HG03097 (cell line): Measurements from ENCODE around the gene AKT1.
A peak's percentile ranks its signal among the peaks of the same experiment; 100 is the strongest.
"Not testable (repeated sequence)": the region's sequence is repeated elsewhere in the genome, so short reads cannot be mapped to it uniquely, and the experiment has no call there.

Experiments used
- ATAC-seq: cut with Tn5 transposase; IDR thresholded peaks from one replicate; pipeline ENCODE4 v1.9.1; 2021; ENCODE audit not compliant: unreplicated experiment, low FRiP score

The AKT1 gene

GRCh38 chr14:104819361-104819781, 23.8 kb upstream of the AKT1 start:
- no peak for ATAC-seq

DNA sequence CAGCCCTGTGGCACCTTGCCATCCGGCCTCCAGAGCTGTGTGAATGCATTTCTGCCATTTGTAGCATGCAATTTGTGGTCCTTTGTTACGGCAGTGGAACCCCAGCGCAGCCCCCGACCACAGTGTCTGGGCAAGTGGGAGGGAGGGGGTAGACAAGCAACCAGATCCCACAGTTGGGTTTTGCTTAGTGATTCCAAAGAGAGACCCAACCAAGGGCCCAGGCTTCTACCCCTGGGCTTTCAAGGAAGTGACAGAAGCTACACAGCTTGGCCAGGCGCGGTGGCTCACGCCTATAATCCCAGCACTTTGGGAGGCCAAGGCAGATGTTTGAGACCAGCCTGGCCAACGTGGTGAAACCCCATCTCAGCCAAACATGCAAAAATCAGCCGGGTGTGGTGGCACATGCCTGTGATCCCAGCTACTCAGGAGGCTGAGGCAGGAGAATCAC, 23.2 kb upstream of the AKT1 start:
- ATAC-seq: no peak

DNA sequence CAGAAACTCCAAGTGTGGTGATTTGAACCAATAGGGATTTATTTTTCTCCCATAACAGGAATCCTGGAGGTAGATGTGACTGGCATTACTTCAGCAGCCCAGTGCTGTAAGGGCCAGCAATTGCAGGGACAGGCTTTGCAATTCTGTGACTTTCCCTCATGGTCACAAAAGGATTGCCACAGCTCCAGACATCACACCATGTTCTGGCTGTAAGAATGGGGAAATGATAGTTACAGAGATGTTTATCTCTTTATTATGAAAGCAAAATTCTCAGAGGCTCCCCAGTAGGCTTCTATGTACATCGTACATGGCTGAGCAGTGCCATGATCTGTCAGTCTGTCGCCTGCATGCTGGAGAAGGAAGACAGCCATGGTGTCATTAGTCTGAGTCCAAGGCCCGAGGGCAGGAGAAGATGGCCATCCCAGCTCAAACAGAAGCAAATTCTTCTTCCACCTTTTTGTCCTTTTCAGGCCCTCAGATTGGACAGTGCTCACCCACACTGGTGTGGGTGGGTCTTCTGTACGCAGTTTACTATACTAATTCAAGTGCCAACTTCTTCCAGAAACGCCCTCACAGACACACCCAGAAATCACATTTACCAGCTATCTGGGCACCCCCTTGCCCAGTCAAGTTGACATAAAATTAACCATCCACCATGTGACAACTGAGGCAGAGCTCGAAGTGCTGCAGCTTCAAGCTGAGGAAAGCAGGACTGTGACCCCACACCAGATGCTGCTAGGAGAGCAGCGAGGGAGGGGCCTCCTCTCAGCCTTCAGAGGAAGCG, 22.6 kb upstream of the AKT1 start:
- ATAC-seq: no peak

- peak; percentile 6 for ATAC-seq
Measured at GRCh38 chr14:104816616-104816884, 21.0 kb upstream of the AKT1 start.

DNA sequence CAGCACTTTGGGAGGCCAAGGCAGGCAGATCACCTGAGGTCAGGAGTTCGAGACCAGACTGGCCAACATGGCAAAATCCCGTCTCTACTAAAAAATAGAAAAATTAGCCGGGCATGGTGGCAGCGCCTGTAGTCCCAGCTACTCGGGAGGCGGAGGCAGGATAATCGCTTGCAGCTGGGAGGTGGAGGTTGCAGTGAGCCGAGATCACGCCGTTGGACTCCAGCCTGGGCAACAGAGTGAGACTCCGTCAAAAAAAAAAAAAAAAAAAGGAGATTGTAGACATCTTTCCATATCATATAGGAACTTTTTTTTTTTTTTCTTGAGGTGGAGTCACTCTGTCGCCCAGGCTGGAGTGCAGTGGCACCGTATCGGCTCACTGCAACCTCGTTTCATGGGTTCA, 19.2 kb upstream of the AKT1 start:
- ATAC-seq: not testable (repeated sequence)

DNA sequence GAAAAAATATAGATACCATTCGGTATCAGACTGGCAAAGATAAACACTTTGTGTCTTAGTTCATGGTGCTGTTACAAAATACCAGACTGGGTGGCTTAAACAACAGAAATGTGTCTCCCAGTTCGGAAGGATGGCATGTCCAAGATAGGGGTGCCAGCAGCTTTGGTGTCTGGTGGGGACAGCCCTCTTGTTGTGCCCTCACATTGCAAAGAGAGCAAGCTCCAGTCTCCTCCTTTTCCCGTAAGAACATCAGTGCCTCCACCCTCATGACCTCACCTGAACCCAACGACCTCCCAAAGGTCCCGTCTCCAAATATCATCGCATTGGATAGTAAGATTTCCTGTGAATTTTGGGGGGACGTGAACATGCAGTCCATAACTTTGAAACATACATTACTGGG, 17.7 kb upstream of the AKT1 start:
- ATAC-seq: no peak

DNA sequence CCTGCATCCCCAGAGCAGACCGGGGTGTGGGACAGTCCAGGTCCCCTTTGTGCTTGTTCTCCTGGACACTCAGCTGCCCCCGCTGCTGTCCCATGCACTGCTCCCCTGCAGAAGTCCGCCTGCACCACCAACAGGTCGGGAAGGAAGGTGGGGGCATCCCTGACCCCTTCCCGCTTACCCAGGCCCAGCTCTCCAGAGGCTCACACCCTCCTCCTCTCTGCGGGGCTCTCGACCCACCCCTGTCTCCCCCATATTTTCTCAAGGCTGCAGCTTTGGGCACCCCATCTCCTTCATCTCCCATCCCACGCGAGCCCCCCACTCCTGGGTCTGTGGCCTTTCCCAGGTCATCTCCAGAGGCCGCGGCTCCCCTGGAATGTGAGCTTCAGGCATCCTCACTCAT, 14.8 kb upstream of the AKT1 start:
- no peak for ATAC-seq

DNA sequence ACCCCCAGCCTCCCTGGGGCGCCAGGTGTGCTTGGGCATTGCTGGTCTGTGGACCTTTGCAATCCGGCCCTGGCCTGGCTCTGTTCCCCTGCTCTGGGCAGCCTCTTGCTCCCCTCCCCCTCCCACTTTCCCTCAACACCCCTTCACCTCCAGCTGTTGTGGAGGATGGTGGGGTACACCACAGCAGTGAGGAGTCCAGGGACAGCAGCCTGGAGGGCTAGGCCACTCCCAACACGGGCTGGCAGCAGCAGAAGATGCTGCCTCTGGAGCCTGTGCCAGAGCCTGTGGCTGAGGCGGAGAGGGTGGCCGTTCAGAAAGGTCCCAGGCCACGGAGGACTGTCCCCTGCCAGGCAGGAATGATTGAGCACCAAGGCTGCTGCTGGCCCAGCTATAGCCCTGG, 12.9 kb upstream of the AKT1 start:
- ATAC-seq: no peak

- ATAC-seq: no peak
Measured at GRCh38 chr14:104806625-104807465, 11.3 kb upstream of the AKT1 start.

- no peak for ATAC-seq
Measured at GRCh38 chr14:104805941-104806624, 10.5 kb upstream of the AKT1 start.

DNA sequence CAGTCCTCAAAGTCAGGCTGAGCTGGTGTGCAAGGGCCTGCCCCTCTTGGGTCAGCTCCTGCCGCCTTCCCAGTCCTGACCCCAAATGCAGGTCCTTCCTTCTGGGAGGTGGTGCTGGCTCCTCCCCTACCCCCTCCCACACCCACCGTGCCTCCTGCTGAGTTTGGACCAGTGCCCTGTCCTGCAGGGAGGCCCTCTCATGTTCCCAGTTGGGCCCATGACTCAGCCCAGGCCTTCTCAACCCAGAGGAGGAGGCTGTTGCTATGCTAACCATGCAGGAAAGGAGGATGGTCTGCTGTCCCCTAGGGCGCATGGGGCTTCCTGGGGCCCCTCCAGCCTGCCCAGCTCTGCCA, 9.8 kb upstream of the AKT1 start:
- no peak for ATAC-seq

DNA sequence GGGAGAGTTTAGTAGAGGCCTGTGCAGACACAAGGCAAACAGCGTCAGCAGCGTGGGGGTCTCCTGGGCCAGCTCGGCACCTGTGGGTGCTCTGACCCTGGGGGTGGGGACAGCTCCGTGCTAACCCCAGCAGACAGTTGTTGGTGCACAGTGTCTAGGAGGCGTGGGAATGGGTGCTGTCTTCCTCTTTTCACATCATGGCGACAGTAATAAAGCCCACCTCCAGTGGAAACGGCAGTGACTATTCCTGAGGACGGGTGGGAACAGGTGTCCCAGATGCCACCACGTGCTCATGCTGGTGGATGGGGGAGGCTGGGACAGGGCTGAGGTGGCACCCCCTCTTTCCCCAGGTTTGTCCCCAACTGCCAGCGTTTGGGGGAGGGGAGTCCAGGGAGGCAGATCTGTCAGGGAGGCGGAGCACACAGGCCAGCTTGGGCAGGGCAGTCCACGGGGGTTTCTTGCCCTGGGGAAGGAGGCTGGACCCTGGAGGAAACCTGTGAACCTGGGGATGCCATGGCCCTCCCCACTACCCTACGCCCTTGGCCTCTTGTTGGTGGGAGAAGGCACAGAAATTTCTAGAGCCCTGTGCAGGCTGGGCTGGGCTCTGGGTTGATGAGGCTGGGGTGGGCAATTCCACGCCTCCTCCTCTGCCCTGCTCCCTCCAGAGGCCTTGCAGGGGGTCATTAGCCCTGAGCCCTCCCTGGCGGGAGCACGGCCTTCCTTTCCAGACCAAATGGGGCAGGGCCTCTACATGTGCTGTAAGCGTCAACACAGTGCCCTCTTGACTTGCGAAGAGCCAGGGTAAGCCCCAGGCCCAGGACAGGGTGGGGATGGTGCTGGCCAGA, 9.2 kb upstream of the AKT1 start:
- no peak for ATAC-seq

DNA sequence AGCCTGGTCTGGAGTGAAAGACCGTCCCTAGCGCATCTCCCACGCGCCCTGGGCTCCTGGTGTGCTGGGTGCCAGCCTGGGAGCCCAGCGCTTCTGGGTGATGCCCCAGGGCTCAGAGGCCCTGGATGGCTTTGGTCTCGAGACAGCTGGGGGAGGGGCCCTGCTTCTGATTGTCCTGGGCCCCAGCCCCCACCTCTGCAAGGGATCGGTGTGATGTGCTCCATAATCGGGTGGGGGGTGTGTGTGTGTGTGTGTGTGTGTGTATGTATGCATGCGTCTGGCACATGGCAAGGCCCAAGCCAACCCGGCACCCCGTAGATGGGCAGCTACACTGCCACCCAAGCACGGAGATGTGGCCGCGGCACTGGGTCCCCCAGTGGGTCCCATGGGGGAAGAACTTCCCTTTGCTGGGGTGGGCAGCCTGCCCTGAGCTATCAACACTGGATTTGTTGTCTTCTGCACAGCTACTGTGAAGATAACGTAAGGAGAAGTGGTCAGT, 8.4 kb upstream of the AKT1 start:
- no peak for ATAC-seq

DNA sequence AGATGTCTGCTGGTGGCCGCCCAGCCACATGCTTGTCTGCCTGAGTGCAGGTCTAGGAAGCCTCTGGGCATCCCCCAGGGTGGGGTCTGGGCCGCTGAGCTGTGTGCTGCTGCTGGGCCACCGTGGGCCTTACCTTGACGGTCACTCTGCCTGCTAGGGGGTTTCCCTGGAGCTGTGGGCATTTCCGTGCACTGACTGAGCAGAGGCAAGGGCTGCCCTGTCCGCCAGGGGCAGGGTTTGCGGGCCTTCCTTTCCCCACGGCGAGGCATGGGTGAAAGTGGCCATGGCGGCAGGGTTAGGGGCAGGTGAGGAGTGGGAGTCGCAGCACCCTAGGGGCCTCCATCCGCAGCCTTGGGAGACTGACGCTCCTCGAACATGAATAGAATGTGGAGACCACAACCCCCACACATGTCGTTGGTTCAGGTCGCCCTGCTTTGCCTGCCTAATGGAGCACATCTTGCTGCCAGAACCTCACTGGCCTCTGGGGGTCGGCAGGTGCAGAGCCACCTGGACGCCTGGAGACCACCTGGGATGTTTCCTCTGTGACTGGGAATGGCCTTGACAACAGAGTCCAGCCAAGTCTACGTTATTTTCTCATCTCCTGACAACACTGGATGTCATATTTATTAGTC, 7.8 kb upstream of the AKT1 start:
- ATAC-seq: no peak

- ATAC-seq: no peak
Measured at GRCh38 chr14:104802394-104803184, 7.0 kb upstream of the AKT1 start.

- no peak for ATAC-seq
Measured at GRCh38 chr14:104801520-104802393, 6.2 kb upstream of the AKT1 start.

- no peak for ATAC-seq
Measured at GRCh38 chr14:104800771-104801519, 5.4 kb upstream of the AKT1 start, which contains the start of gene ZBTB42. TSS of gene ZBTB42 (plus strand) at chr14:104801101. CDS start at chr14:104801198, 97 bp downstream.
